SU-DHL-6 (cell line): ENCODE measurements around the gene GNG14.
"Not testable (repeated sequence)": the region's sequence is repeated elsewhere in the genome, so short reads cannot be mapped to it uniquely, and the experiment has no call there.

Experiments used
- H2AFZ ChIP-seq: fragments of 200-600 bp; sonication (generic); 2 replicates; pipeline ENCODE4 v1.6.1; 2014; ENCODE audit warnings: low read depth, mild to moderate bottlenecking, moderate library complexity, mixed read lengths, antibody characterized with exemption, low read length; ENCODE audit not compliant: severe bottlenecking
- H3F3A ChIP-seq: fragments of 200-600 bp; shearing (Covaris generic); 2 replicates; pipeline ENCODE4 v1.6.0; 2016; ENCODE audit warnings: antibody characterized with exemption, mild to moderate bottlenecking; ENCODE audit not compliant: insufficient read depth
- H3K27ac ChIP-seq: fragments of 200-600 bp; sonication (generic); 2 replicates; pipeline ENCODE4 v1.5.1; 2016; ENCODE audit warnings: low read depth, mild to moderate bottlenecking, low read length, moderate library complexity, mixed read lengths
- H3K27me3 ChIP-seq: fragments of 200-600 bp; sonication (generic), shearing (Covaris generic); 2 replicates; pipeline ENCODE4 v1.6.0; 2014; ENCODE audit warnings: mild to moderate bottlenecking, low read length
- H3K36me3 ChIP-seq: fragments of 200-600 bp; sonication (generic); 2 replicates; pipeline ENCODE4 v1.6.1; 2014; ENCODE audit warnings: mild to moderate bottlenecking, low read length, mixed read lengths
- H3K4me2 ChIP-seq: fragments of 300-600, 200-600 bp; shearing (Covaris generic), sonication (generic); 2 replicates; pipeline ENCODE4 v1.6.0; 2014; ENCODE audit warnings: low read length, low read depth, mild to moderate bottlenecking; ENCODE audit not compliant: poor library complexity, severe bottlenecking
- H3K4me3 ChIP-seq: fragments of 200-600 bp; sonication (generic); 2 replicates; pipeline ENCODE4 v1.5.1; 2014; ENCODE audit warnings: antibody characterized with exemption, low read length, mild to moderate bottlenecking, mixed read lengths; ENCODE audit not compliant: insufficient read depth, poor library complexity, severe bottlenecking
- H3K79me2 ChIP-seq: fragments of 200-600 bp; sonication (generic); 2 replicates; pipeline ENCODE4 v1.6.1; 2014; ENCODE audit warnings: mild to moderate bottlenecking, low read length, moderate library complexity; ENCODE audit not compliant: insufficient read depth
- H3K9ac ChIP-seq: fragments of 200-600 bp; sonication (generic); 2 replicates; pipeline ENCODE4 v1.7.0; 2014; ENCODE audit warnings: mild to moderate bottlenecking, low read length
- H3K9me2 ChIP-seq: fragments of 200-600 bp; sonication (generic); replicated peaks from 2 replicates; pipeline ENCODE4 v1.6.1; 2014; ENCODE audit warnings: low read length; ENCODE audit not compliant: insufficient read depth
- H3K9me3 ChIP-seq: fragments of 200-600 bp; sonication (generic); 2 replicates; pipeline ENCODE4 v1.6.1; 2014; ENCODE audit warnings: low read length, mixed read lengths; ENCODE audit not compliant: insufficient read depth
- H4K20me1 ChIP-seq: fragments of 200-600 bp; sonication (generic); 2 replicates; pipeline ENCODE4 v1.6.1; 2014; ENCODE audit warnings: low read depth, mild to moderate bottlenecking, antibody characterized with exemption, low read length, moderate library complexity, mixed read lengths
- EZH2phosphoT487 ChIP-seq: fragments of 200-600 bp; sonication (generic), shearing (Covaris generic); conservative IDR thresholded peaks from 2 replicates; pipeline ENCODE4 v1.6.1; 2018; ENCODE audit warnings: mild to moderate bottlenecking, antibody characterized with exemption, low read length, moderate library complexity, mixed read lengths
- TF ChIP-seq, protein P1 (sequence below): fragments of 200-600 bp; sonication (generic); IDR thresholded peaks from one replicate; pipeline ENCODE4 v1.5.1; 2017; ENCODE audit warnings: antibody characterized with exemption, mild to moderate bottlenecking, low read length, moderate library complexity; ENCODE audit not compliant: insufficient read depth, poor library complexity, severe bottlenecking

GNG14 gene

DNA sequence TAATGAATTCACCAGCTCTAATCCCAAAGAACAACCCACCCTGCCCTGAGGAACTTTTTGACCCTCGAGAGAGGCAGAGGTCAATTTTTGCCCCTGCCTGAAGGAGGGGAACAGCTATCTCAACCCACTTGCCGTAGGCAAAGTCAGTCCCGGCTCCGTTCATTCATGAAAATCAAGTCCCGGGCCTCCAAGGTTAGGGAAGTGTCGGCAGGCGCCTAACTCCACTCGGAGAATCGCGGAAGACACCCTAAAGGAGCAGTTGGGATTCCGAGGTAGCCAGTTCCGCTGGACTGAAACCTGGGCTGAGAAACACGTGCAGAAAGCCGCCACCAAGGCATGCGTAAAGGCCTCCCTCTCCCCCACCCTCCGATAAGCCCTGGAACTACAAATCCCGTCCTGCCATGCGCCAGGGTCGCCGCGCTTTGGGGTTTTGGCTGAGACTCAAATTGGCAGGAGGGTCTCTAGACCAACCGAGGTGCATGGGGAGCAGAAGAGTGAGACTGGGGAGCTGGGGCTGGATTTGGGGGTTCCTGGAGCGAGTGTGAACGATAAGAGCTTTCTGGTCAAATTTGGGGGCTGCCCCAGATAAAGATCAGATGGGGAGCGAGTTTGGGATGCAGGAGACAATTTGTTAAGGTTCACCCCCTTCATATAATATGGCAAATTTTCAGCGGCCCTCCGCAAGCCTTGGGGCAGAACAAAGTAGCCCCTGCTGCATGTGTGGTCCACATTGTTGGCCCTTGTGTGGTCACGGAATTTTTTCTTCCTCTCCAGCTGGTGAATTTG lies 36.0 kb downstream of the GNG14 start, which contains the start of gene TNPO2:
TNPO2 (minus strand) TSS at position 292 of the 786 bp plus-strand sequence. CDS start 2,955 bp downstream, outside the sequence.
- Histone ChIP-seq H4K20me1 (peaks cover 4% of the 10 kb centered on the region; the same call in 1 of the 2 replicates), H3K27ac (peak within 1 kb of the TSS; percentile 74), H3K9ac (peak within 1 kb of the TSS; percentile 87), H3K27me3 (no peaks in the 10 kb centered on the region), H3K9me3 (no peaks in the 10 kb centered on the region), H3K4me3 (peak within 1 kb of the TSS; percentile 79), H3K79me2 (peaks cover 49% of the 10 kb centered on the region), H3K36me3 (peaks cover 4% of the 10 kb centered on the region; the same call in 1 of the 2 replicates), H2AFZ (peak within 1 kb of the TSS; percentile 42), H3K9me2 (no peaks in the 10 kb centered on the region), H3K4me2 (peak within 1 kb of the TSS; percentile 87), H3F3A (peaks cover 9% of the 10 kb centered on the region)
- TF ChIP-seq, protein P1, sequence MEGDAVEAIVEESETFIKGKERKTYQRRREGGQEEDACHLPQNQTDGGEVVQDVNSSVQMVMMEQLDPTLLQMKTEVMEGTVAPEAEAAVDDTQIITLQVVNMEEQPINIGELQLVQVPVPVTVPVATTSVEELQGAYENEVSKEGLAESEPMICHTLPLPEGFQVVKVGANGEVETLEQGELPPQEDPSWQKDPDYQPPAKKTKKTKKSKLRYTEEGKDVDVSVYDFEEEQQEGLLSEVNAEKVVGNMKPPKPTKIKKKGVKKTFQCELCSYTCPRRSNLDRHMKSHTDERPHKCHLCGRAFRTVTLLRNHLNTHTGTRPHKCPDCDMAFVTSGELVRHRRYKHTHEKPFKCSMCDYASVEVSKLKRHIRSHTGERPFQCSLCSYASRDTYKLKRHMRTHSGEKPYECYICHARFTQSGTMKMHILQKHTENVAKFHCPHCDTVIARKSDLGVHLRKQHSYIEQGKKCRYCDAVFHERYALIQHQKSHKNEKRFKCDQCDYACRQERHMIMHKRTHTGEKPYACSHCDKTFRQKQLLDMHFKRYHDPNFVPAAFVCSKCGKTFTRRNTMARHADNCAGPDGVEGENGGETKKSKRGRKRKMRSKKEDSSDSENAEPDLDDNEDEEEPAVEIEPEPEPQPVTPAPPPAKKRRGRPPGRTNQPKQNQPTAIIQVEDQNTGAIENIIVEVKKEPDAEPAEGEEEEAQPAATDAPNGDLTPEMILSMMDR, result no peak
- no peak for TF ChIP-seq EZH2phosphoT487

DNA sequence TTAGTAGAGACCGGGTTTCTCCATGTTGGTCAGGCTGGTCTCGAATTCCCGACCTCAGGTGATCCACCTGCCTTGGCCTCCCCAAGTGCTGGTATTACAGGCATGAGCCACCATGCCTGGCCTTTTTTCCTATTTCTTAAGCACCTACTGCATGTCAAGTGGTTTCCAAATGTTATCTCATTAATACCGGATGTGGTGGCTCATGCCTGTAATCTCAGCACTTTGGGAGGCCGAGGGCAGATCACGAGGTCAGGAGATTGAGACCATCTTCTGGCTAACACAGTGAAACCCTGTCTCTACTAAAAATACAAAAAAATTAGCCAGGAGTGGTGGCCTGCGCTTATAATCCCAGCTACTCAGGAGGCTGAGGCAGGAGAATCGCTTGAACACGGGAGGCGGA lies 37.8 kb downstream of the GNG14 start:
- H3K4me2 ChIP-seq, H3K36me3 ChIP-seq, H2AFZ ChIP-seq, H3K9me3 ChIP-seq, H3K9ac ChIP-seq, H4K20me1 ChIP-seq, H3K4me3 ChIP-seq, H3K27ac ChIP-seq, H3K9me2 ChIP-seq, H3K27me3 ChIP-seq: not testable (repeated sequence)
- Histone ChIP-seq H3K79me2 (peaks cover 39% of the 10 kb centered on the region), H3F3A (peaks cover 12% of the 10 kb centered on the region)

DNA sequence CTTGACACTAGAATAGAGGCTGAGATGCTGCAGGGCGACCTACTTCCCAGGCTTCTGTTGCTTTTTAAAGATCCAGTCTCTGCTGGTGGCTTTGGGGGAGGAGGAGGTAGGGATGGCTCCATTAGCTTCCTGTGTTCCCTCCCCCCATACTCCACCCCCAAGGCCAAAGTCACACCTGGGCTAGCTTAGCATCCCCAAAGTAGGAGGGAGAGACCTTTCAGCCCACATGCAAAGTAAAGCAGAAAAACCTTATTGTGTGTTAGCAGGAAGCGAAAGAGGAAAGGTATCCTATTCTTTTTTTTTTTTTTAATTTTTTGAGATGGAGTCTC lies 39.2 kb downstream of the GNG14 start:
- Histone ChIP-seq H3K4me2 (no peak overlapping the region), H3K27ac (0 out of 2 replicates have a peak overlapping the region, but pooled peaks have one; percentile 32), H3K9ac (no peak overlapping the region), H3K27me3 (no peaks in the 10 kb centered on the region), H3F3A (peaks cover 13% of the 10 kb centered on the region), H2AFZ (no peak overlapping the region), H4K20me1 (no peaks in the 10 kb centered on the region; the same call in 1 of the 2 replicates), H3K4me3 (no peak overlapping the region), H3K9me2 (no peaks in the 10 kb centered on the region), H3K9me3 (no peaks in the 10 kb centered on the region), H3K79me2 (peaks cover 39% of the 10 kb centered on the region), H3K36me3 (peaks cover 7% of the 10 kb centered on the region; the same call in 1 of the 2 replicates)
- TF ChIP-seq, protein P1, result no peak
- no peak for TF ChIP-seq EZH2phosphoT487

DNA sequence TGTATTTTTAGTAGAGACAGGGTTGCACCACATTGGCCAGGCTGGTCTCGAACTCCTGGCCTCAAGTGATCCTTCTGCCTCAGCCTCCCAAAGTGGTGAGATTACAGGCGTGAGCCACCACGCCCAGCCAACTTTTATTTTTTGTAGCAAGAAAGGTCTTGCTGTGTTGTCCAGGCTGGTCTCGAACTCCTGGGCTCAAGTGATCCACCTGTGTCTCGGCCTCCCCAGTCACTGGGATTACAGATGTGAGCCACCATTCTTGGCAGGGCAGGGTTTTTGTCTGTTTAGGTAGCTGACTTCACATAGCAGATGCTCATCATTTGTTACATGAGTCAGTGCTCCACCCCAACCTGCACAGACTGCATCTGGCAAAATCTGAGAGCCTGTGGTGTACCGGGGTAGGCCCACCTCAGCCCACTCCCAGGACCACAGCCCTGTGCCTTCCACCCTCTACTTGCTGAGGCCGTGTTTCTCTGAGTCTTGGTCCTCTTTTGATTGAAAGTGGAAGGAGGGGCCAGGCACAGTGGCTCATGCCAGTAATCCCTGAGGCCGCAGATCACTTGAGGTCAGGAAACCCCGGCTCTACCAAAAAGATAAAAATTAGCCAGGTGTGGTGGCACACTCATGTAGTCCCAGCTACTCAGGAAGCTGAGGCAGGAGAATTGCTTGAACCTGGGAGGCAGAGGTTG lies 40.1 kb downstream of the GNG14 start:
- Histone ChIP-seq H3F3A (peaks cover 13% of the 10 kb centered on the region), H3K9ac (no peak overlapping the region), H3K4me2 (no peak overlapping the region), H3K27ac (no peak overlapping the region), H3K9me2 (no peaks in the 10 kb centered on the region), H2AFZ (no peak overlapping the region), H3K4me3 (no peak overlapping the region), H4K20me1 (peaks cover 8% of the 10 kb centered on the region; the same call in 1 of the 2 replicates), H3K9me3 (no peaks in the 10 kb centered on the region), H3K27me3 (no peaks in the 10 kb centered on the region), H3K79me2 (peaks cover 40% of the 10 kb centered on the region), H3K36me3 (peaks cover 7% of the 10 kb centered on the region; the same call in 1 of the 2 replicates)
- TF ChIP-seq, protein P1, result no peak
- TF ChIP-seq EZH2phosphoT487, result no peak
